Glutamatergic neuron (in vitro differentiated cells): Measurements from ENCODE around the gene IFNE. TPM values are rescaled to one million over a fixed set of nuclear protein-coding genes. Genes with fewer than 3 reads are reported as not detected.

Experiments
- DNase-seq: peaks from one replicate; pipeline ENCODE4 v3.0.0; 2022
- H3K27ac Mint-ChIP-seq: one replicate; pipeline ENCODE4 v1.8.0; 2020; ENCODE audit warnings: mild to moderate bottlenecking, mixed read lengths, inconsistent platforms; ENCODE audit not compliant: unreplicated experiment
- H3K27me3 Mint-ChIP-seq: one replicate; pipeline ENCODE4 v1.8.0; 2020; ENCODE audit warnings: mild to moderate bottlenecking, moderate library complexity, mixed read lengths, inconsistent platforms; ENCODE audit not compliant: unreplicated experiment
- H3K36me3 Mint-ChIP-seq: one replicate; pipeline ENCODE4 v1.8.0; 2020; ENCODE audit warnings: mild to moderate bottlenecking, mixed read lengths, inconsistent platforms; ENCODE audit not compliant: unreplicated experiment
- H3K4me1 Mint-ChIP-seq: one replicate; pipeline ENCODE4 v1.8.0; 2020; ENCODE audit warnings: mild to moderate bottlenecking, low read depth, mixed read lengths, inconsistent platforms; ENCODE audit not compliant: unreplicated experiment
- H3K4me3 Mint-ChIP-seq: one replicate; pipeline ENCODE4 v1.8.0; 2020; ENCODE audit warnings: mild to moderate bottlenecking, mixed read lengths, inconsistent platforms; ENCODE audit not compliant: unreplicated experiment
- H3K9me3 Mint-ChIP-seq: one replicate; pipeline ENCODE4 v1.8.0; 2020; ENCODE audit warnings: mild to moderate bottlenecking, moderate library complexity, mixed read lengths, inconsistent platforms; ENCODE audit not compliant: unreplicated experiment
- long read RNA-seq: library from polyadenylated mRNA; unstranded; transcript quantifications from one replicate; pipeline ENCODE4 v2.0.0, GENCODE V29; 2020; ENCODE audit not compliant: unreplicated experiment
- total RNA-seq: library from RNA; stranded (reverse); fragmentation: NEBNext Ultra II Directional; extraction: Animal tissue kit (Norgen Biotek cat#: 25700); gene quantifications from one replicate; pipeline ENCODE4 v1.2.1, GENCODE V29; 2021; ENCODE audit not compliant: unreplicated experiment
- TF ChIP-seq, protein P1 (sequence below): fragments of 200-600 bp; sonication (generic); IDR thresholded peaks from one replicate; pipeline ENCODE4 v1.5.0; 2021; ENCODE audit not compliant: partially characterized antibody, unreplicated experiment

Gene IFNE
- total RNA-seq = not detected
- long read RNA-seq = 0 reads

GRCh38 chr9:21482213-21482612 lies at the start of gene IFNE:
Gene IFNE (minus strand): TSS chr9:21482313. CDS start chr9:21481694, 619 bp downstream.
- TF ChIP-seq, protein P1, sequence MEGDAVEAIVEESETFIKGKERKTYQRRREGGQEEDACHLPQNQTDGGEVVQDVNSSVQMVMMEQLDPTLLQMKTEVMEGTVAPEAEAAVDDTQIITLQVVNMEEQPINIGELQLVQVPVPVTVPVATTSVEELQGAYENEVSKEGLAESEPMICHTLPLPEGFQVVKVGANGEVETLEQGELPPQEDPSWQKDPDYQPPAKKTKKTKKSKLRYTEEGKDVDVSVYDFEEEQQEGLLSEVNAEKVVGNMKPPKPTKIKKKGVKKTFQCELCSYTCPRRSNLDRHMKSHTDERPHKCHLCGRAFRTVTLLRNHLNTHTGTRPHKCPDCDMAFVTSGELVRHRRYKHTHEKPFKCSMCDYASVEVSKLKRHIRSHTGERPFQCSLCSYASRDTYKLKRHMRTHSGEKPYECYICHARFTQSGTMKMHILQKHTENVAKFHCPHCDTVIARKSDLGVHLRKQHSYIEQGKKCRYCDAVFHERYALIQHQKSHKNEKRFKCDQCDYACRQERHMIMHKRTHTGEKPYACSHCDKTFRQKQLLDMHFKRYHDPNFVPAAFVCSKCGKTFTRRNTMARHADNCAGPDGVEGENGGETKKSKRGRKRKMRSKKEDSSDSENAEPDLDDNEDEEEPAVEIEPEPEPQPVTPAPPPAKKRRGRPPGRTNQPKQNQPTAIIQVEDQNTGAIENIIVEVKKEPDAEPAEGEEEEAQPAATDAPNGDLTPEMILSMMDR = no peak
- Mint-ChIP-seq H3K36me3 (no peaks in the 10 kb centered on the region), H3K4me3 (no peak within 1 kb of the TSS), H3K4me1 (no peaks in the 10 kb centered on the region), H3K9me3 (no peaks in the 10 kb centered on the region), H3K27me3 (no peaks in the 10 kb centered on the region), H3K27ac (no peak within 1 kb of the TSS)
- DNase-seq = no peak

DNA sequence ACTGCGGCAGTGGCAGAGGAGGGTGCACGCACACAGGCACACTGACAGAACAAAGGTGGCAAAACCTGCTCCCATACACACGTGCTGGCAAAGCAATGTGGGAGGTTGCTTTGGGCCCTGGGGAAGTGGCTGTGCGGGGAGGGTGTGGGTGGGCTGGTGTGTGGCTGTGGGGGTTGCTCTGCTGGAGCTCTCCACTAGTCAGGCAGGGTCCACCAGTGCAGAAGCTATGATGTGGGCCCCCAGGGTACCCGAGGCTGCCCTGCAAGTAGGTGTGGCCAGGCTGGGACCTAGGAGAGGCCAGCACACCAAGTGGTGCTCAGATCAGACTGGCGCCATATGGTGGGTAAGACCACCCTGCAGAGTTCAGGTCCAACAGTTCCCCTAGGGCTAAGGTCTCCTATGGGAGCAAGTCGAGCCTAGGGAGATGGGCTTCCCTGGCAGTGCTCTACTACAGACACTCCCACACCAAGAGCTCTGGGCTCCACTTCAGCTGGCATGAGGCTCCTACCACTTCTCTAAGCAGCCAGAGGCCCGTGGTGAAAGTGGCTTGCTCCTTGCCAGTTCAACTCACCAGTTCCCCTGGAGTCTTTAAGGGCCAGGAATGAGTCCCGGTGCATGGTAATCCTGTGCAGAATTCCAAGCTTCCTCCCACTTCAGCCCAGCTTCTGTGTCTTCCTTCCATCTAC lies 46.2 kb upstream of the IFNE start:
- Mint-ChIP-seq H3K27ac (no peak overlapping the region), H3K9me3 (no peaks in the 10 kb centered on the region), H3K4me3 (no peak overlapping the region), H3K27me3 (peaks cover 4% of the 10 kb centered on the region), H3K36me3 (no peaks in the 10 kb centered on the region), H3K4me1 (no peaks in the 10 kb centered on the region)
- DNase-seq = no peak
- TF ChIP-seq, protein P1 = no peak

DNA sequence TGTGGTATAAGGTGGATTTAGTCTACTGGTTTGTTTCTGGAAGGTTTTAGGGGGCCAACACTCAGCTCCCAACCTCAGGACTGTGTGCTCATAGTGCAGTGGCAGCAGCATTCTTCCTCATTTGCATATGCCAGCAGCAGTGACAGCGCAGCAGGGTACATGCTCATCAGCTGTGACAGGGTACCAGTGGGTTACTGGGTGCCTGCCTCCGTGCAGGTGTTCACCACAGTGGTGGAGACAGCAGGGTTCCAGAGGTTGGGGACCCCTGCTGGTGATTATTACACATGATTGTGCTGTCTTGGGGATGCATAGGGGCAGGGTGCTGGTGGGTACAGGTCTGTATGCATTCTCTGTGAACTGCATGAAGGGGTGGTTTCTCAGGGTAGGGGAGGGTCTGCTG lies 45.5 kb upstream of the IFNE start:
- no peaks in the 10 kb centered on the region for H3K36me3 Mint-ChIP-seq

GRCh38 chr9:21525174-21525573 lies 43.1 kb upstream of the IFNE start:
- H3K4me3 Mint-ChIP-seq = no peak overlapping the region
- no peaks in the 10 kb centered on the region for H3K4me1 Mint-ChIP-seq
- no peaks in the 10 kb centered on the region for H3K36me3 Mint-ChIP-seq
- peaks cover 4% of the 10 kb centered on the region for H3K27me3 Mint-ChIP-seq
- TF ChIP-seq, protein P1 = no peak
- DNase-seq = no peak
- no peak overlapping the region for H3K27ac Mint-ChIP-seq
- H3K9me3 Mint-ChIP-seq = no peaks in the 10 kb centered on the region

More for the DNA sequence above, 45.5 kb upstream of the IFNE start:
- TF ChIP-seq, protein P1 = no peak
- no peak overlapping the region for H3K27ac Mint-ChIP-seq
- H3K4me3 Mint-ChIP-seq = no peak overlapping the region
- no peaks in the 10 kb centered on the region for H3K4me1 Mint-ChIP-seq
- H3K9me3 Mint-ChIP-seq = no peaks in the 10 kb centered on the region
- H3K27me3 Mint-ChIP-seq = peaks cover 4% of the 10 kb centered on the region
- DNase-seq = no peak

DNA sequence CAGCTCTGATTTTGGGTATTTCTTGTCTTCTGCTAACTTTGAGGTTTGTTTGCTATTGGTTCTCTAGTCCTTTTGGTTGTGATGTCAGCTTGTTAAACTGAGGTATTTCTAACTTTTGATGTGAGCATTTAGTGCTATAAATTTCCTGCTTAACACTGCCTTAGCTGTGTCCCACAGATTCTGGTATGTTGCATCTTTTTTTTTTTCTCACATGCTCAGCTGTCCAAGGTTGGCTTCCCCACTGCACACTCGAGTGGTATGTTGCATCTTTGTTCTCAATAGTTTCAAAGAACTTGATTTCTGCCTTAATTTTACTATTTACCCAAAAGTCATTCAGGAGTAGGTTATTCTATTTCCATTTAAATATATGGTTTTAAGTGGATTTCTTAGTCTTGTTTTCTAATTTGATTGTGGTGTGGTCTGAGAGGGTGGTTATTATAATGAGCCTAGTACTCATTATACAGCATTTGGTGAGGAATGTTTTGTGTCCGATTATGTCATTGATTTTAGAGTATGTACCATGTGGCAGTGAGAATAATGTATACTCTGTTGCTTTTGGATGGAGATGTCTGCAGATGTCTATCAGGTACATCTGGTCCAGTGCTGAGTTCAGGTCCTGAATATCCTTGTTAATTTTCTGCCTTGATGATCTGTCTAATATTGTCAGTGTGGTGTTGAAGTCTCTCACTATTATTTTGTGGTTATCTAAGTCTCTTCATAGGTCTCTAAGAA lies 42.2 kb upstream of the IFNE start:
- no peaks in the 10 kb centered on the region for H3K9me3 Mint-ChIP-seq

More for the DNA sequence above, 42.2 kb upstream of the IFNE start:
- DNase-seq = no peak
- TF ChIP-seq, protein P1 = no peak
- no peak overlapping the region for H3K27ac Mint-ChIP-seq
- H3K36me3 Mint-ChIP-seq = no peaks in the 10 kb centered on the region
- H3K27me3 Mint-ChIP-seq = peaks cover 4% of the 10 kb centered on the region
- H3K4me1 Mint-ChIP-seq = no peaks in the 10 kb centered on the region
- H3K4me3 Mint-ChIP-seq = no peak overlapping the region
